BJ (cell line): ENCODE measurements around the gene INPP5A. TPM values are rescaled to one million over a fixed set of nuclear protein-coding genes. Genes with fewer than 3 reads are reported as not detected.
A peak's percentile ranks its signal among the peaks of the same experiment; 100 is the strongest.

Source experiments
- CTCF ChIA-PET: fragments of 350-600 bp; formaldehyde crosslinking; extraction: SDS; loops from one replicate; lab custom pipeline; 2021; ENCODE audit warnings: antibody characterized with exemption, inconsistent platforms; lab: Yijun Ruan, JAX
- POLR2A ChIA-PET: fragments of 300-600 bp; sonication (Branson Sonifier 250); formaldehyde crosslinking; extraction: SDS; loops from one replicate; lab custom pipeline; 2021; ENCODE audit warnings: antibody characterized with exemption; lab: Charles Lee
- DNase-seq: peaks from one replicate; pipeline ENCODE4 v3.0.0-alpha.2; 2011; ENCODE audit warnings: low read depth
- H3K27me3 ChIP-seq: 2 replicates; pipeline ENCODE4 v1.6.0; 2011; ENCODE audit warnings: low read length; ENCODE audit not compliant: control insufficient read depth, insufficient read depth
- H3K36me3 ChIP-seq: 2 replicates; pipeline ENCODE4 v1.5.1; 2011; ENCODE audit warnings: low read length; ENCODE audit not compliant: control insufficient read depth, insufficient read depth
- H3K4me3 ChIP-seq: 2 replicates; pipeline ENCODE4 v1.5.1; 2011; ENCODE audit warnings: low read depth, mild to moderate bottlenecking, control low read depth, low read length
- CTCF ChIP-seq: IDR thresholded peaks from 2 replicates; pipeline ENCODE4 v1.5.1; 2011; ENCODE audit warnings: low read depth, mild to moderate bottlenecking, control low read depth, inconsistent platforms, low read length, moderate library complexity; ENCODE audit not compliant: insufficient read depth
- polyA plus RNA-seq: library from polyadenylated mRNA; depleted of rRNA; stranded (reverse); fragments of >200 nt; gene quantifications from 2 replicates; pipeline ENCODE4 v1.2.3, GENCODE V29; 2011

Gene INPP5A
- polyA plus RNA-seq, 1 experiment: 60.1 TPM

GRCh38 chr10:132722394-132723329, 185.1 kb downstream of the INPP5A start:
- POLR2A ChIA-PET: no interaction called here
- CTCF ChIA-PET: interaction anchor here (1.1 kb wide), 1 partner anchor 11 kb away, joined by 3 read pairs; no protein-coding TSS in a partner anchor
- no peak for DNase-seq
- Histone ChIP-seq H3K4me3 (no peak overlapping the region), H3K36me3 (peaks cover 13% of the 10 kb centered on the region), H3K27me3 (no peaks in the 10 kb centered on the region)
- TF ChIP-seq CTCF: no peak

- ChIA-PET CTCF (no interaction called here), POLR2A (no interaction called here)
- no peak for TF ChIP-seq CTCF
- DNase-seq: no peak
- Histone ChIP-seq H3K27me3 (no peaks in the 10 kb centered on the region), H3K36me3 (peaks cover 17% of the 10 kb centered on the region), H3K4me3 (no peak overlapping the region)
Observed at GRCh38 chr10:132723330-132723970, 185.9 kb downstream of the INPP5A start.

- POLR2A ChIA-PET: no interaction called here
Observed at GRCh38 chr10:132724446-132724845, 186.9 kb downstream of the INPP5A start.

GRCh38 chr10:132725202-132725601, 187.6 kb downstream of the INPP5A start:
- Histone ChIP-seq H3K36me3 (peaks cover 17% of the 10 kb centered on the region), H3K4me3 (no peak overlapping the region), H3K27me3 (no peaks in the 10 kb centered on the region)
- ChIA-PET CTCF (no interaction called here), POLR2A (no interaction called here)
- no peak for DNase-seq
- TF ChIP-seq CTCF: no peak

More at GRCh38 chr10:132724446-132724845, 186.9 kb downstream of the INPP5A start:
- H3K36me3 ChIP-seq: peaks cover 17% of the 10 kb centered on the region
- TF ChIP-seq CTCF: no peak
- CTCF ChIA-PET: no interaction called here
- H3K4me3 ChIP-seq: no peak overlapping the region
- H3K27me3 ChIP-seq: no peaks in the 10 kb centered on the region
- peak; percentile 79 for DNase-seq

GRCh38 chr10:132726194-132726593, 188.6 kb downstream of the INPP5A start:
- POLR2A ChIA-PET: no interaction called here
- CTCF ChIA-PET: no interaction called here
- no peak overlapping the region for H3K4me3 ChIP-seq

More at GRCh38 chr10:132726194-132726593, 188.6 kb downstream of the INPP5A start:
- peaks cover 17% of the 10 kb centered on the region for H3K36me3 ChIP-seq
- H3K27me3 ChIP-seq: no peaks in the 10 kb centered on the region
- TF ChIP-seq CTCF: no peak
- no peak for DNase-seq
